Fibroblast of lung (primary cell): Measurements from ENCODE around the gene VPS26B.

Source experiments
- EZH2 ChIP-seq: IDR thresholded peaks from 2 replicates; pipeline ENCODE4 v1.5.1; 2012; ENCODE audit warnings: low read length, control low read depth, mild to moderate bottlenecking; ENCODE audit errors: missing control alignments
- TF ChIP-seq, protein P1 (sequence below), 2 donors: IDR thresholded peaks in 1 of 2; conservative IDR thresholded peaks in 1 of 2; 1 replicate in 1 of 2; 2 replicates in 1 of 2; pipeline ENCODE4 v1.5.1; 2011 to 2012; ENCODE audit warnings: low read length in 2 of 2, control low read depth in 1 of 2, inconsistent platforms in 1 of 2, low read depth in 1 of 2, mild to moderate bottlenecking in 1 of 2

- no peak for TF ChIP-seq EZH2
- TF ChIP-seq, protein P1, sequence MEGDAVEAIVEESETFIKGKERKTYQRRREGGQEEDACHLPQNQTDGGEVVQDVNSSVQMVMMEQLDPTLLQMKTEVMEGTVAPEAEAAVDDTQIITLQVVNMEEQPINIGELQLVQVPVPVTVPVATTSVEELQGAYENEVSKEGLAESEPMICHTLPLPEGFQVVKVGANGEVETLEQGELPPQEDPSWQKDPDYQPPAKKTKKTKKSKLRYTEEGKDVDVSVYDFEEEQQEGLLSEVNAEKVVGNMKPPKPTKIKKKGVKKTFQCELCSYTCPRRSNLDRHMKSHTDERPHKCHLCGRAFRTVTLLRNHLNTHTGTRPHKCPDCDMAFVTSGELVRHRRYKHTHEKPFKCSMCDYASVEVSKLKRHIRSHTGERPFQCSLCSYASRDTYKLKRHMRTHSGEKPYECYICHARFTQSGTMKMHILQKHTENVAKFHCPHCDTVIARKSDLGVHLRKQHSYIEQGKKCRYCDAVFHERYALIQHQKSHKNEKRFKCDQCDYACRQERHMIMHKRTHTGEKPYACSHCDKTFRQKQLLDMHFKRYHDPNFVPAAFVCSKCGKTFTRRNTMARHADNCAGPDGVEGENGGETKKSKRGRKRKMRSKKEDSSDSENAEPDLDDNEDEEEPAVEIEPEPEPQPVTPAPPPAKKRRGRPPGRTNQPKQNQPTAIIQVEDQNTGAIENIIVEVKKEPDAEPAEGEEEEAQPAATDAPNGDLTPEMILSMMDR (conservative IDR thresholded peaks at IDR 0.05 in 1 of 2, IDR thresholded peaks at IDR 0.05 in 1 of 2; ENCODE audit: low read depth in 1 of 2, low read length in 2 of 2) = no peak
Measured at GRCh38 chr11:134250246-134250645, 25.8 kb downstream of the VPS26B start.
